Smooth muscle cell (in vitro differentiated cells): ENCODE results near the gene TCEANC2. TPM values are rescaled to one million over a fixed set of nuclear protein-coding genes. Genes with fewer than 3 reads are reported as not detected.

ENCODE experiments used
- DNase-seq: peaks from one replicate; lab custom pipeline; 2025; ENCODE audit not compliant: unreplicated experiment; lab: John Stamatoyannopoulos, UW
- H2AFZ ChIP-seq: fragments of 200-600 bp; sonication (generic); 2 replicates; pipeline ENCODE4 v1.6.0; 2016; ENCODE audit warnings: antibody characterized with exemption, low read depth, mild to moderate bottlenecking
- H3F3A ChIP-seq: fragments of 200-600 bp; sonication (generic); 2 replicates; pipeline ENCODE4 v1.6.0; 2017; ENCODE audit warnings: antibody characterized with exemption, low read depth
- H3K27ac ChIP-seq: fragments of 200-600 bp; sonication (generic); 2 replicates; pipeline ENCODE4 v1.5.1; 2016; ENCODE audit warnings: low read depth, mild to moderate bottlenecking
- H3K27me3 ChIP-seq: fragments of 200-600 bp; sonication (generic); 2 replicates; pipeline ENCODE4 v1.6.1; 2016; ENCODE audit warnings: low read depth, mild to moderate bottlenecking
- H3K36me3 ChIP-seq: fragments of 200-600 bp; sonication (generic); 2 replicates; pipeline ENCODE4 v1.5.1; 2016; ENCODE audit warnings: low read depth
- H3K4me1 ChIP-seq: fragments of 200-600 bp; sonication (generic); 2 replicates; pipeline ENCODE4 v1.5.1; 2016; ENCODE audit warnings: low read depth
- H3K4me2 ChIP-seq: fragments of 200-600 bp; sonication (generic); 2 replicates; pipeline ENCODE4 v1.6.0; 2016; ENCODE audit warnings: mild to moderate bottlenecking
- H3K4me3 ChIP-seq: fragments of 200-600 bp; sonication (generic); 2 replicates; pipeline ENCODE4 v1.5.1; 2016; ENCODE audit warnings: mild to moderate bottlenecking
- H3K79me2 ChIP-seq: fragments of 200-600 bp; sonication (generic); 2 replicates; pipeline ENCODE4 v1.6.0; 2016; ENCODE audit warnings: low read depth, mild to moderate bottlenecking
- H3K9ac ChIP-seq: fragments of 200-600 bp; sonication (generic); 2 replicates; pipeline ENCODE4 v1.6.0; 2016; ENCODE audit warnings: low read depth
- H3K9me3 ChIP-seq: fragments of 200-600 bp; sonication (generic); replicated peaks from 2 replicates; pipeline ENCODE4 v1.5.1; 2016; ENCODE audit warnings: low read depth
- H4K20me1 ChIP-seq: fragments of 200-600 bp; sonication (generic); 2 replicates; pipeline ENCODE4 v1.6.0; 2016; ENCODE audit warnings: low read depth
- WGBS: methylation state at CpG from one replicate; pipeline ENCODE4 v1.1.7; 2016; ENCODE audit warnings: low lambda C conversion rate; 5-methylcytosine and 5-hydroxymethylcytosine counted together
- polyA plus RNA-seq: library from polyadenylated mRNA; unstranded; fragments of >200 nt; fragmentation: Nextera tagmentation; extraction: Ambion mirVana; gene quantifications from 2 replicates; pipeline ENCODE4 v1.2.1, GENCODE V29; 2016
- total RNA-seq: library from RNA; depleted of rRNA; stranded (reverse); fragments of >200 nt; gene quantifications from 2 replicates; pipeline ENCODE4 v1.2.3, GENCODE V29; 2014
- TF ChIP-seq, protein P1 (sequence below): fragments of 200-600 bp; sonication (generic); IDR thresholded peaks from 2 replicates; pipeline ENCODE4 v1.5.1; 2017; ENCODE audit warnings: borderline replicate concordance, mild to moderate bottlenecking, antibody characterized with exemption; ENCODE audit not compliant: insufficient read depth, poor library complexity, severe bottlenecking

Gene TCEANC2
- total and polyA plus RNA-seq, 2 experiments from 2014 or later = 2.1 to 4.6 TPM

DNA sequence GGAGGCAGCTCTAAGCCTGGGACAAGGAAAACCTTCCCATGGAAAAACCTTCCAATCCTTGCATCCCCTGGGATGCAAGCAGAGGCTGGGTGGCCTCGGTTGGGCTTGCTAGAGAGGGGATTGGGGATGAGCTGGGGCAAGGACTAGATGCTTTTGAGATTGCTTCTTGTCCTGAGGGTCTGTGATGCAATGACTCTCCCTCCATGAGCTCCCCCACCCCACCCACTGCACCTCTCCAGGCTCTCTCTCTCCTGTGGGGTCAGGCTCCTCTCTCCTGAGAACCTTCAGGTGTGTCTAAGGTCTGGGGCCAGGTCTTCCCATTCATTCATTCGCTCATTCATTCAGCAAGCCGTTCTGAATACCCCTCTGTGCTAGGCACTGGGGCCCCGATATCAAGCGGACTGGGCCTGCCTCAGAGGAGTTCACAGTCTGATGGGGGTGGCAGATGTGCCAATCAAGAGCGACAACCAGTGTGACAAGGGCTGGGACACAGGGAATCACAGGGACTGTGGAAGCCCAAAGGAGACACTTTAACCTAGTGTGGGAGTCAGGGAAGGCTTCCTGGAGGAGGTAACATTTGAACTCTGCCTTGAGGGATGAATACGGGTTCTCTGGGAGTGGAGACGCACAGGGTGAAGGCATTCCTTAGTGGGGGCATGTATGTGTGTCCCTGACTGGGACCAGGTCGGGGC, 41.9 kb upstream of the TCEANC2 start:
- Histone ChIP-seq H3K27ac (no peak overlapping the region), H3F3A (no peaks in the 10 kb centered on the region), H3K36me3 (no peaks in the 10 kb centered on the region), H3K4me3 (no peak overlapping the region), H3K4me1 (no peaks in the 10 kb centered on the region), H3K9ac (no peak overlapping the region), H2AFZ (no peak overlapping the region), H3K4me2 (no peak overlapping the region), H3K79me2 (no peaks in the 10 kb centered on the region), H4K20me1 (no peaks in the 10 kb centered on the region), H3K9me3 (no peaks in the 10 kb centered on the region), H3K27me3 (peaks cover 12% of the 10 kb centered on the region)
- TF ChIP-seq, protein P1, sequence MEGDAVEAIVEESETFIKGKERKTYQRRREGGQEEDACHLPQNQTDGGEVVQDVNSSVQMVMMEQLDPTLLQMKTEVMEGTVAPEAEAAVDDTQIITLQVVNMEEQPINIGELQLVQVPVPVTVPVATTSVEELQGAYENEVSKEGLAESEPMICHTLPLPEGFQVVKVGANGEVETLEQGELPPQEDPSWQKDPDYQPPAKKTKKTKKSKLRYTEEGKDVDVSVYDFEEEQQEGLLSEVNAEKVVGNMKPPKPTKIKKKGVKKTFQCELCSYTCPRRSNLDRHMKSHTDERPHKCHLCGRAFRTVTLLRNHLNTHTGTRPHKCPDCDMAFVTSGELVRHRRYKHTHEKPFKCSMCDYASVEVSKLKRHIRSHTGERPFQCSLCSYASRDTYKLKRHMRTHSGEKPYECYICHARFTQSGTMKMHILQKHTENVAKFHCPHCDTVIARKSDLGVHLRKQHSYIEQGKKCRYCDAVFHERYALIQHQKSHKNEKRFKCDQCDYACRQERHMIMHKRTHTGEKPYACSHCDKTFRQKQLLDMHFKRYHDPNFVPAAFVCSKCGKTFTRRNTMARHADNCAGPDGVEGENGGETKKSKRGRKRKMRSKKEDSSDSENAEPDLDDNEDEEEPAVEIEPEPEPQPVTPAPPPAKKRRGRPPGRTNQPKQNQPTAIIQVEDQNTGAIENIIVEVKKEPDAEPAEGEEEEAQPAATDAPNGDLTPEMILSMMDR = no peak
- DNase-seq = no peak
- 84% methylated on average over 9 of the region's 9 CpGs for WGBS

DNA sequence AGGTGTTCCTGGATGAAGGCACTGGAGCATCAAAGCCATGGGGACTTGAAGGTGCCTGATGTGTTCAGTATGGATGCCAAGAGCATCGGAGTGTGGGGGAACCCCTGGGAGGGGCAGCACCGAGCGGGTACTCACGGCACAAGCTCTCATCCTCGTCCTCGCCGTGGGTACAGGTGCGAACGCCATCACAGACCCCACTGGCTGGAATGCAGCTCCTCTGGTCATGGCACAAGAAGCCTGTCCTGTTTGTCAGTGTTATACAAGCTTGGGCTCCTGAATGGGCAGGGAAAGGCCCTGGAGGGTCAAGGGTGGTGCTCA, 41.4 kb upstream of the TCEANC2 start:
- H3K79me2 ChIP-seq = no peaks in the 10 kb centered on the region
- no peaks in the 10 kb centered on the region for H3K36me3 ChIP-seq
- H4K20me1 ChIP-seq = no peaks in the 10 kb centered on the region
- no peak overlapping the region for H3K4me3 ChIP-seq
- no peak overlapping the region for H3K27ac ChIP-seq
- H3K27me3 ChIP-seq = peaks cover 12% of the 10 kb centered on the region
- no peak overlapping the region for H3K9ac ChIP-seq
- DNase-seq = no peak
- H3F3A ChIP-seq = no peaks in the 10 kb centered on the region
- H3K4me1 ChIP-seq = no peaks in the 10 kb centered on the region
- H3K9me3 ChIP-seq = no peaks in the 10 kb centered on the region
- WGBS = 92% methylated on average over 9 of the region's 9 CpGs
- no peak overlapping the region for H2AFZ ChIP-seq
- TF ChIP-seq, protein P1 = no peak
- no peak overlapping the region for H3K4me2 ChIP-seq

DNA sequence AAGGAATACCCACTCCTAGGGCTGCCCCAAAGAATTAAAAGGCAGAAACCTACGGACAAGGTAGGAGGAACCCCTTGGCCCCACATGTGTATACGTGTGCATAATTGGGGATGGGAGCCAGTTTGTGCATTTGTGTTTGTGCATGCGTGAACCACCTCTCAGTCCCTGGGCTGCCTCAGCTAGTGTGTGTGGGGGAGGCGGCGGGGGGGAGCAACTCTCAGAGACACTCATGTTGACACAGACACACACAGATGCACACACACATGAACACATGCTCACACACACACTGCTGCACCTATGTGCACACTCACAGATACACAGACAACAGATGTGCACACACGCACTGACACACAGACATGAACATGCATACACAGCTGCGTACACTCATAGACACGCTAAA, 40.5 kb upstream of the TCEANC2 start:
- Histone ChIP-seq H3K4me1 (no peaks in the 10 kb centered on the region), H4K20me1 (no peaks in the 10 kb centered on the region), H3K27ac (no peak overlapping the region), H3K36me3 (no peaks in the 10 kb centered on the region), H2AFZ (no peak overlapping the region), H3K4me2 (no peak overlapping the region), H3K4me3 (no peak overlapping the region), H3K9ac (no peak overlapping the region), H3K79me2 (no peaks in the 10 kb centered on the region), H3F3A (no peaks in the 10 kb centered on the region), H3K9me3 (no peaks in the 10 kb centered on the region), H3K27me3 (peaks cover 12% of the 10 kb centered on the region)
- TF ChIP-seq, protein P1 = no peak
- WGBS = 89% methylated on average over 8 of the region's 8 CpGs
- DNase-seq = no peak

DNA sequence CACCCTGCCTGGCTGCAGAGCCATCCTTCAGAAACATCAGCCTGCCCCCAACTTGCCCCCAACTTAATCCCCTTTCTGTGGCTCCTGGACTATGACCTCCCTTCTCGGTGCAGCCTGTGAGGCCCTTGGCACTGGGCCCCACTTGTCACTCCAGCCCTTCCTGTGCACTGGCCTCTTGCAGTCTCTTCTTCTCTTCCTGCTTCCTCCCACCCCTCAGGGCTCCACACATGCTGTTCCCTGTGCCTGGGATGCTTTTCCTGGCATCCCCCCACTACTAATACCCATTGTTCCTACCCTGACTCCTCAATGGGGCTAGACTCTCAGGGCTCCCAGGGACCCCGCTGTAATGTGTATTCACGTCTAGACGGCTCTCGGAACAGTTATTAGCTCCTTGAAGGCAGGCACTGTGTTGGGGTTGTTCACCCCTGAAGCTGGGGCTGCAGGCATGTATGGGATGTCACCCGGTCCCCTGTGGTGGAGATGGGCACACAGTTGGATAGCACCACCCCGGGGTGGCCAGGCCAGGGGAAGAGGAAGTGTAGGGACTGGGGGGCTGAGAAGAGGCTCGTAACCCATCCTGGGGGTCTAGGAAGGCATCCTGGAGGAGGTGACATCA, 39.9 kb upstream of the TCEANC2 start:
- no peak for DNase-seq
- H3K27me3 ChIP-seq = peaks cover 12% of the 10 kb centered on the region
- H3K4me1 ChIP-seq = no peaks in the 10 kb centered on the region
- no peak overlapping the region for H3K9ac ChIP-seq
- H3K4me3 ChIP-seq = no peak overlapping the region
- H3K9me3 ChIP-seq = no peaks in the 10 kb centered on the region
- 91% methylated on average over 8 of the region's 8 CpGs for WGBS
- H2AFZ ChIP-seq = no peak overlapping the region
- no peak overlapping the region for H3K4me2 ChIP-seq
- H3K79me2 ChIP-seq = no peaks in the 10 kb centered on the region
- no peaks in the 10 kb centered on the region for H3F3A ChIP-seq
- no peak overlapping the region for H3K27ac ChIP-seq
- TF ChIP-seq, protein P1 = no peak
- no peaks in the 10 kb centered on the region for H3K36me3 ChIP-seq
- no peaks in the 10 kb centered on the region for H4K20me1 ChIP-seq
